ENCODE measurements around the gene PLCL1.

PLCL1 gene

DNA sequence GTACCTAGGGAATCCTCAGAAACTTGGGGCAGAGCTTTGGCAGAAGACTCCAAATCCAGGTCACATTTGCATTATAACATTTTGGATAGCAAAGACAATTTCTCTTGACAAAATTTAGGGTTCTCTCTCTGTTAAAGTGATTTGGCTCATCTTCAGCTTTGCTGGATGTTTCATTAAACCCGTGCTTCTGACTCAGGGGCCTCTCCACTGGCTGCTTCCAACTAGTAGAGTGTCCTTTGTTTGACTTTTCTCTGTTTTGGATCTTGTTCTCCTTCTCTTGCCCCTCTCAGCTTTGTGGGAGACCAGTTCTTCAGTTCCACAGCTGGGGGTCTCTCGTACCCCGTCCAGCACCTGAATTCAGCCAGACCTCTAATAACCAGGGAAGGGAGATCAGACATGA lies 145.6 kb downstream of the PLCL1 start:
- no peak for DNase-seq (ENCODE audit: low read depth in 2 of 3, low spot score in 1 of 3)

GRCh38 chr2:197950724-197951123 lies 146.3 kb downstream of the PLCL1 start:
- DNase-seq (ENCODE audit: low read depth in 2 of 3, low spot score in 1 of 3) = no peak

DNA sequence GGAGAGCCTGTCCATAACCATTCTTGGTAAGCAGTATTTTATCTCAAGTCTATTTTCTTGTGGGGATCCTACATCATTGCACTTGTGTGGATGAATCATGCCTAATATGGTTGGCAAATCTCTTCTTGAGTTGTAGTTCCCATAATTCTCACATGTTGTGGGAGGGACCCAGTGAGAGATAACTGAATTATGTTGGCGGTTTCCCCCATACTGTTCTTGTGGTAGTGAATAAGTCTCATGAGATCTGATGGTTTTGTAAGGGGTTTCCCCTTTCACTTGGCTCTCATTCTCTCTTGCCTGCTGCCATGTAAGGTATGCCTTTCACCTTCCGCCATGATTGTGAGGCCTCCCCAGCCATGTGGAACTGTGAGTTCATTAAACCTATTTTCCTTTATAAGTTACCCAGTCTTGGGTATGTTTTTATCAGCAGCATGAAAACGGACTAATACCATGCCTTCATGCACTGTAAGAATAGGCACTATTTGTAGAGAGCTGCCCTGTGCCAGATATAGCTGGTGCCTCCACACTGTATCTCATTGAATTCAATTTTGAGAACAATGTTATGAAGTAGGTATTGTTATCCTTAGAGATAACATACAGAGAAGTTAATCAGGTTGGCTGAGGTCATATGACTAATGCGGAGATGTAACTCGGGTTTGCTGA lies 148.3 kb downstream of the PLCL1 start:
- peak; percentile 8 to 34 (median 24) for DNase-seq (ENCODE audit: low read depth in 2 of 3, low spot score in 1 of 3)

DNA sequence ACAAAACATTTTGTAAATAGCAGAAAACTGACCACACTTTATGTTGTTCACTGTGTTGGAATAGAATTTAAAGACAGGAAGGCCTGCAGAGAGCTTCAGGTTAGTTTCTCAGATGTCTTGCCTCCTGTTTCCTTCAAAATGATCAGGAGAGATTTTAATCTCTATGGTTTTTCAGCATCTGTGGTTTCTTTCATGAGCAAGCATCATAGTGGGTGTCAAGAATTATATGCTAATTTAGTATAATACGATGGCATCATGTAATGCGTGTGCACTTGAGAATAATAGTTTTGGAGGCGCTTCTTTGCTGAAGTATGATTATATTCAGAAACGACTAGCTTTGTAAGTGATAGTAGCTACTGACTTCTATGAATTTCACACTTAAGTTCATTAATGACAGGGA lies 149.9 kb downstream of the PLCL1 start:
- DNase-seq (ENCODE audit: low read depth in 2 of 3, low spot score in 1 of 3) = no peak

- DNase-seq (ENCODE audit: low read depth in 2 of 3, low spot score in 1 of 3) = no peak
These were observed 154.3 kb downstream of the PLCL1 start for GRCh38 chr2:197958592-197959150.

- no peak for DNase-seq (ENCODE audit: low read depth in 2 of 3, low spot score in 1 of 3)
These were observed 155.0 kb downstream of the PLCL1 start for GRCh38 chr2:197959383-197959782.

GRCh38 chr2:197960786-197961185 lies 156.4 kb downstream of the PLCL1 start:
- DNase-seq (ENCODE audit: low read depth in 2 of 3, low spot score in 1 of 3) = no peak

DNA sequence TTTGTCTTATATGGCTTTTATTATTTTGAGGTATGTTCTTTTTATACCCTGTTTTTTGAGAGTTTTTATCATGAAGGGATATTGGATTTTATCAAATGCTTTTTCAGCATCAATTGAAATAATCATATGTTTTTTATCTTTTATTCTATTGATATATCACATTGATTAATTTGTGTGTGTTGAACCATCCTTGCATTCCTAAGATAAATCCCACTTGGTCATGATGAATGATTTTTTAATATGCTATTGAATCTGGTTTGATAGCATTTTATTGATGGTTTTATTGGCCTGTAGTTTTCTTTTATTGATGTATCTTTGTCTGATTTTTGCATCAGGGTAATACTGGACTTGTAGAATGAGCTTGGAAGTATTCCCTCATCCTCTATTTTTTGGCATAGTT lies 160.3 kb downstream of the PLCL1 start:
- DNase-seq (ENCODE audit: low read depth in 2 of 3, low spot score in 1 of 3) = no peak

DNA sequence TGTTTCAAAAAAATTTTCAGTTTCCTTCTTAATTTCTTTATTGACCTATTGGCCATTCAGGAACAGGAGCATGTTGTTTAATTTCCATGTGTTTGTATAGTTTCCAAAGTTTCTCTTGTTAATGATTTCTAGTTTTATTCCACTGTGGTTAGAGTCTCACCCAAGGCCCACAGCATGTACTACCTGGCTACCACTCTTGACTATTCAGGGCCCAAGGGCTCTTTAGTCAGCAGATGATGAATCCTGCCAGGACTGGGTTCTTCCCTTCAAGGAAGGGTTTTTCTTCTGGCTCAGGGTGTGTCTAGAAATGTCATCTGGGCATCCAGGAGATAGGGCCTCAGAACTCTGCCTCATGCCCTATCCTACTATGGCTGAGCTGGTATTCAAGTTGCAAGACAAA lies 161.4 kb downstream of the PLCL1 start:
- no peak for DNase-seq (ENCODE audit: low read depth in 2 of 3, low spot score in 1 of 3)

DNA sequence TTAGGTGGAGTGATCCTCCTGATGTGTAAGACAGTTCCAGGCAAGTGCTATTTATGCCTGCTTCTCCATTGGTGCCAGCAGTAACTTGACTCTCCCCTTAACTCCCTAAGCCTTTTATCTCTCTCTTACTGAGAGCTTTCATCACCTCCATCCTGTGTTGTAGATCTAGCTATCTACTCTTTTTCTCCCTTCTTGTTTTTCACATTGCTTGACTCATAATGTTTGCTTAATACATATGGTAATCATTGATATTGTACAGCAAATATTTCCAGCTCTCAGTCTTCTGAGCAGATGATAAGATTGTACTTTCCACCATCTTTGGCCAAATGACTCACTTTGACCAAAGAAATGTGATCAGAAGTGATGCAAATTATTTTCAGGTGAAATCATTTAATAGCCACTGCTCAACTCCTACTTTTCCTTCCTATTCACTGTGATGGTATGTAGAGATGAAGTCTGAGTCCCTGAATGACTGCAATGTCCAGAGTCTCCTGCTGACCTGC lies 165.0 kb downstream of the PLCL1 start:
- DNase-seq (ENCODE audit: low read depth in 2 of 3, low spot score in 1 of 3) = no peak

GRCh38 chr2:197972061-197972460 lies 167.7 kb downstream of the PLCL1 start:
- DNase-seq (ENCODE audit: low read depth in 2 of 3, low spot score in 1 of 3) = no peak

GRCh38 chr2:197972587-197972986 lies 168.2 kb downstream of the PLCL1 start:
- DNase-seq (ENCODE audit: low read depth in 2 of 3, low spot score in 1 of 3) = no peak

- DNase-seq (ENCODE audit: low read depth in 2 of 3, low spot score in 1 of 3) = no peak
These were observed 169.4 kb downstream of the PLCL1 start for GRCh38 chr2:197973772-197974171.

DNA sequence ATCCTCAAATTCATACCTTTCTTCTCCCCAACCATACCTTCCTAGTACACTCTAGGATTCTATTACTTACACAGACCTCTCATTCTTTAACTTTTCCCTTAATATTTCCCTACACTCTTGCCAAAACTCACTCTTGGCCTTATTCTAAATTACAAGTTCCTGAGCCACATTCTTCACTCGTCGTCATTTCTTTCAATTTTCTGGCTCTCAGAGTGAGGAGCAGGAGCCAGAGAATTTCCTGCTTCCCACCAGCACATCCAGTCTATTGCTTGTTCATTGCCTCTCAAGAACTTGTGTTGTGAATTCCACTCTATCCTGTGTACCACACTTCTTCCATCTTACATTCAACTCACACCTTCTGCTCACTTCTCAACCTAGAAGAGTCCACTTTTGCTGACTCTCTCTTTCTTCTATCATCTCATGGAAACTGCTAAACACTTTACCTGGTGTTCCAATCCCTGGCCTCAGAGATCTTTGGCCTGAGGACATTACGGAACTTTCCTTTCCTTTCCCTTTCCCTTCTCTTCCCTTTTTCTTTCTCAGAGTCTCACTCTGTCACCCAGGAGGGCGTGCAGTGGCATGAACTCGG lies 171.6 kb downstream of the PLCL1 start:
- no peak for DNase-seq (ENCODE audit: low read depth in 2 of 3, low spot score in 1 of 3)

DNA sequence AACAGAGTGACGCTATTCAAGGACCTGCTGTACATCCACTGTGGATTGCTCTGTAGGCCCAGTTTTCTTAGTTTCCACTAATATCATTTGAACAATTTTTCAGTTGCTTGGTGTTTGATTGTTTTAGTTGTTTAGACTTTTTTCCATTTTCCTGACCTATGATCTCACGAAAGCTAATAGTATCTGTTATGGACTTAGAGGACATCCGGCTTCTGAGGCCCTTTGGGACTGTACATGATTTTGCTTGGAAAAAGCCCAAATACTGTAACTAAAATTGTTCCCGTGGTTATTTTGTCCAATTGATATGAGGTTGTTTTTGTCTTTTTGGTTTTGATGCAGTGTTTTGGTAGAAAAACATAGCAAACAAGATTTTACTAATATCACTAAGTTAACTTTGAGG lies 174.6 kb downstream of the PLCL1 start:
- no peak for DNase-seq (ENCODE audit: low read depth in 2 of 3, low spot score in 1 of 3)

- DNase-seq (ENCODE audit: low read depth in 2 of 3, low spot score in 1 of 3) = no peak
These were observed 178.2 kb downstream of the PLCL1 start for GRCh38 chr2:197982565-197982964.

- no peak for DNase-seq (ENCODE audit: low read depth in 2 of 3, low spot score in 1 of 3)
These were observed 180.7 kb downstream of the PLCL1 start for GRCh38 chr2:197985029-197985638.

- DNase-seq (ENCODE audit: low read depth in 2 of 3, low spot score in 1 of 3) = no peak
These were observed 182.6 kb downstream of the PLCL1 start for GRCh38 chr2:197986977-197987376.

GRCh38 chr2:197990356-197990755 lies 186.0 kb downstream of the PLCL1 start:
- no peak for DNase-seq (ENCODE audit: low read depth in 2 of 3, low spot score in 1 of 3)

DNA sequence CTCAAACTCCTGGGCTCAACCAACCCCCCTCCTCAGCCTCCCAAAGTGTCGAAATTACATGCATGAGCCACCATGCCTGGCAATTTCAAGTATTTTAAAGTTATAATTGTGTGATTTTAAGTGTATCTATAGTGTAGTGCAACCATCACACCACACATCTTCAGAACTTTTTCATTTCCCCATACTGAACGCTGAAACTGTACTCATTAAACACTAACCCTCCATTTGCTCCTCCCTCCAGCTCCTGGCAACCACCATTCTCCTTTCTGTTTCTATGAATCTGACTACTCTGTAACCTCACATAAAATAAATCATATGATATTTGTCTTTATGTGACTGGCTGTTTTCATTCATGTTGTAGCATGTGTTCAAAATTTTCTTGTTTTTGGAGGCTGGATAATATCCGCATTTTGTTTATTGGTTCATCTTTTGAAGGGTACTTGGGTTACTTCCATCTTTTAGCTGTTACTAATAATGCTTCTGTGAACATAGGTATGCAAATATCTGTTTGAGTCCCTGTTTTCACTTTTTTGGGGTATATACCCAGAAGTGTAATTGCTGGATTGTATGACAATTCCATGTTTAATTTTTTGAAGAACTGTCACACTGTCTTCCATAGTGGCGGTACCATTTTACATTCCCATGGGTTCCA lies 188.2 kb downstream of the PLCL1 start:
- DNase-seq (ENCODE audit: low read depth in 2 of 3, low spot score in 1 of 3) = no peak

DNA sequence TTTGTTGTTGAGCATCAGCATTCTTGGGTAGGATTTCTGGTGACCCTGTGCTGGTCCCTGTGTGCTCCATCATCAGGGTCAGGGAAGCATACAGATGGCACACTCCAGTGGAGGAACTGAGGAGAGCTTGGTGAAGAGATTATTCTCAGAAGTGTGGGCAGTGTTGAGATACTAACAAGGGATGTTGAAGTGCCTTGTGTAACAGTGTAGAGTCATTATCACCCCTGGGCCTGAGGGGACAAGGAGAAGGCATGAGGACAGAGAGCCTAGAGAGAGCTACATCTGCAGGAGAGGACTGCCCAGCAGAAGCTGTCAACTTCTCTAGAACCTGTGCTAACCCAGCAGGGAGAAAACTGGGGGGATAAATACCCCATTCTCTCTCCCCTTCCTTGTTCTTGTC lies 189.0 kb downstream of the PLCL1 start:
- DNase-seq (ENCODE audit: low read depth in 2 of 3, low spot score in 1 of 3) = no peak

DNA sequence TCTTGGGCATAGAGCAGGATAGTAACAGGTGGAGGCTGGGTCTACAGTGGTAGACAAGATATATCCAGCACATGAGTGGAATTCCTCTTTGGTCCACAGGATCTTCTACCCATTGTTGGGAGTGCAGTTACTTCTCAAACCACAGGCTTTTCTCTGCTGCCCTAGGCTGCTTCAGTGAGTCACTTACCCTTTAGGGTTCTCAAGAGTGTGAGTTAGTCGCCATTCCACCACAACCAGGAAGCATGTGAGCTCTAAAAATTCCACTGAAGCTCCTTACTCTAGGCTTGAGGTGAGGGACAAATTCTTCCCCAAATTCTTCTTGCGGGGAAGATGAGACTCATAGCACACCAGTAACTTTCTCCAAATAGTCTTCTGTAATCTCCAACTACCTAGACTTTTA lies 189.4 kb downstream of the PLCL1 start:
- DNase-seq (ENCODE audit: low read depth in 2 of 3, low spot score in 1 of 3) = no peak
